Ascending aorta (tissue), 2 donors: ENCODE results near the gene KCNG3. TPM values are rescaled to one million over a fixed set of nuclear protein-coding genes. Genes with fewer than 3 reads are reported as not detected.

ENCODE experiments used
- DNase-seq, 2 donors: peaks; one replicate each; pipeline ENCODE4 v3.0.0-alpha.2; 2019; ENCODE audit warnings: low spot score in 2 of 2
- H3K27ac ChIP-seq, 2 donors: fragments of 200-600 bp; sonication (generic); one replicate each; pipeline ENCODE4 v1.5.1; 2016 to 2017; ENCODE audit warnings: mild to moderate bottlenecking in 1 of 2
- H3K27me3 ChIP-seq: fragments of 200-600 bp; sonication (generic); one replicate; pipeline ENCODE4 v1.5.1; 2017
- H3K36me3 ChIP-seq, 2 donors: fragments of 200-600 bp; sonication (generic); one replicate each; pipeline ENCODE4 v1.5.1; 2016
- H3K4me1 ChIP-seq, 2 donors: fragments of 200-600 bp; sonication (generic); one replicate each; pipeline ENCODE4 v1.5.1; 2016 to 2017; ENCODE audit warnings: mild to moderate bottlenecking in 1 of 2
- H3K4me3 ChIP-seq, 2 donors: fragments of 200-600 bp; sonication (generic); one replicate each; pipeline ENCODE4 v1.5.1; 2016 to 2017; ENCODE audit warnings: mild to moderate bottlenecking in 1 of 2
- H3K9me3 ChIP-seq, 2 donors: fragments of 200-600 bp; sonication (generic); one replicate each; pipeline ENCODE4 v1.5.1; 2016
- intact Hi-C: fragments of 100-400 bp; cut with DNase I; formaldehyde crosslinking; loops from one replicate; pipeline ENCODE4 v1.15.1; 2023
- total RNA-seq: library from RNA; depleted of rRNA; stranded (reverse); fragments of >200 nt; gene quantifications from one replicate; pipeline ENCODE4 v1.1.0, GENCODE V29; 2016
- TF ChIP-seq, protein P1 (sequence below), 3 experiments: fragments of 200-600 bp in 2 of 3; fragments of 450-650 bp in 1 of 3; sonication (generic) in 2 of 3; IDR thresholded peaks; one replicate each; pipeline ENCODE4 v1.5.1; 2016 to 2019; ENCODE audit warnings: antibody characterized with exemption in 3 of 3, mild to moderate bottlenecking in 1 of 3, moderate library complexity in 1 of 3

Gene KCNG3
- total RNA-seq, 1 donor from 2014 or later: not detected

DNA sequence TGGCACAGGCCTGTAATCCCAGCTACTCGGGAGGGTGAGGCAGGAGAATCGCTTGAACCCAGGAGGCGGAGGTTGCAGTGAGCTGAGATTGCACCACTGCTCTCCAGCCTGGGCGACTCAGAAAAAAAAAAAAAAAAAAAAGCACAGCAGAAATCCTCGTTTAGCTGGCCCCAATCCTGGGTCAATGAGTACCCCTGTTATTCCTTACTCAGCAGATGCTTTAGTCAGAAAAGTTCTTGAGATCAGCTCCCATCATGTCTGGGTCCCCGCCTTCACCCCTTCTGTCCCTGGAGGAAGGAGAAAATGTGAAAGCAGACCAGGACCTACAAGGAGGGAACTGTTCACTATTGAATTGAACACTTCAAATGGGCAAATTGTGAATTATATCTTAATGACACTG, 16.4 kb upstream of the KCNG3 start:
- no peaks in the 10 kb centered on the region for H3K36me3 ChIP-seq
- TF ChIP-seq, protein P1, sequence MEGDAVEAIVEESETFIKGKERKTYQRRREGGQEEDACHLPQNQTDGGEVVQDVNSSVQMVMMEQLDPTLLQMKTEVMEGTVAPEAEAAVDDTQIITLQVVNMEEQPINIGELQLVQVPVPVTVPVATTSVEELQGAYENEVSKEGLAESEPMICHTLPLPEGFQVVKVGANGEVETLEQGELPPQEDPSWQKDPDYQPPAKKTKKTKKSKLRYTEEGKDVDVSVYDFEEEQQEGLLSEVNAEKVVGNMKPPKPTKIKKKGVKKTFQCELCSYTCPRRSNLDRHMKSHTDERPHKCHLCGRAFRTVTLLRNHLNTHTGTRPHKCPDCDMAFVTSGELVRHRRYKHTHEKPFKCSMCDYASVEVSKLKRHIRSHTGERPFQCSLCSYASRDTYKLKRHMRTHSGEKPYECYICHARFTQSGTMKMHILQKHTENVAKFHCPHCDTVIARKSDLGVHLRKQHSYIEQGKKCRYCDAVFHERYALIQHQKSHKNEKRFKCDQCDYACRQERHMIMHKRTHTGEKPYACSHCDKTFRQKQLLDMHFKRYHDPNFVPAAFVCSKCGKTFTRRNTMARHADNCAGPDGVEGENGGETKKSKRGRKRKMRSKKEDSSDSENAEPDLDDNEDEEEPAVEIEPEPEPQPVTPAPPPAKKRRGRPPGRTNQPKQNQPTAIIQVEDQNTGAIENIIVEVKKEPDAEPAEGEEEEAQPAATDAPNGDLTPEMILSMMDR (IDR thresholded peaks at IDR 0.05): no peak
- intact Hi-C loops: no loop called here

DNA sequence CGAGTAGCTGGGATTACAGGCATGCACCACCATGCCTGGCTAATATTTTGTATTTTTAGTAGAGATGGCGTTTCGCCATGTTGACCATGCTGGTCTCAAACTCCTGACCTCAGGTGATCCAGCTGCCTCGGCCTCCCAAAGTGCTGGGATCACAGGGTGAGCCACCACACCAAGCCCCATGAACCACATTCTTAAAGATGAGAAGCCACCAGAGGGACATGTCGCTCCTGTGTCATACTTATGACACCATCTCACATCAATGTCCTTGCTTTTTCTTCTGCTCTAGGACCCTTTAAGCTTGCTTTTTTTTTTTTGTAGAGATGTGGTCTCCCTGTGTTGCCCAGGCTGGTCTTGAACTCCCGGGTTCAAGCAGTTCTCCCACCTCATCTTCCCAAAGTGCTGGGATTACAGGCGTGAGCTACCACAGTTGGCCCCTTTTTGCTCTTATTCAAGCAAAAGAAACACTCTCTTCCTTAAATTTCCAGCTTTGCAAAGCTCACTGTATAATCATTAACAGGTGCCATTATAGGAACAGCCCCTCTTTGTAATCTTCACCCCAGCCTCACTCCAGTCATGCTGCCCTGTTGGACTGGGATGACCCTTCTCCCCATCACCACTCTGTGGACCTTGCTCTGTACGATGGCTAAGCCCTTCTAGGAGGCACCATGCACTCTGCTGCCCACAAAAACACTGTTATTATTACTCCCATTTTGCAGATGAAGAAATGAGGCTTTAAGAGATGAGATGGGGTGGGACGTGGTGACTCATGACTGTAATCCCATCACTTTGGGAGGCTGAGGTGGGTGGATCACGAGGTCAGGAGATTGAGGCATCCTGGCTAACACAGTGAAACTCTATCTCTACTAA, 10.8 kb upstream of the KCNG3 start:
- TF ChIP-seq, protein P1 (IDR thresholded peaks at IDR 0.05): no peak
- Histone ChIP-seq H3K36me3 (no peaks in the 10 kb centered on the region), H3K4me3 (no peak overlapping the region), H3K9me3 (no peaks in the 10 kb centered on the region), H3K4me1 (no peaks in the 10 kb centered on the region), H3K27me3 (no peaks in the 10 kb centered on the region), H3K27ac (no peak overlapping the region)
- DNase-seq: no peak
- intact Hi-C loops: no loop called here

More for the DNA sequence above, 16.4 kb upstream of the KCNG3 start:
- Histone ChIP-seq H3K27ac (no peak overlapping the region), H3K27me3 (no peaks in the 10 kb centered on the region), H3K4me3 (no peak overlapping the region), H3K9me3 (no peaks in the 10 kb centered on the region), H3K4me1 (no peaks in the 10 kb centered on the region)
- no peak for DNase-seq

DNA sequence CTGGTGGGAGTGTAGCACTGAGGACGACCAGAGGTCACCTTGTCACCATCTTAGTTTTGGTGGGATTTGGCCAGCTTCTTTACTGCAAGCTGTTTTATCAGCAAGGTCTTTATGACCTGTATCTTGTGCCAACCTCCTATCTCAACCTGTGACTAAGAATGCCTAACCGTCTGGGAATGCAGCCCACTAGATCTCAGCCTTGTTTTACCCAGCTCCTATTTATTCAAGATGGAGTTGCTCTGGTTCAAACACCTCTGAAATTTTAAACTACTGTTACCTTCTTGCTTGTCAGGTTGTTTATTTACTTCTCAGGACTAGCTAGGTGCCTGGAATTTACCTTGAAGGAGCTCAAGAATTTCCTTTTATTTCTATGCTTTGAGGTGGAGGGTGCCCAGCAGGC, 9.5 kb upstream of the KCNG3 start:
- H3K27me3 ChIP-seq: no peaks in the 10 kb centered on the region
- TF ChIP-seq, protein P1 (IDR thresholded peaks at IDR 0.05): no peak
- intact Hi-C loops: no loop called here
- H3K36me3 ChIP-seq: no peaks in the 10 kb centered on the region
- H3K27ac ChIP-seq: no peak overlapping the region
- H3K4me1 ChIP-seq: no peaks in the 10 kb centered on the region
- H3K9me3 ChIP-seq: no peaks in the 10 kb centered on the region
- DNase-seq: no peak
- H3K4me3 ChIP-seq: no peak overlapping the region

DNA sequence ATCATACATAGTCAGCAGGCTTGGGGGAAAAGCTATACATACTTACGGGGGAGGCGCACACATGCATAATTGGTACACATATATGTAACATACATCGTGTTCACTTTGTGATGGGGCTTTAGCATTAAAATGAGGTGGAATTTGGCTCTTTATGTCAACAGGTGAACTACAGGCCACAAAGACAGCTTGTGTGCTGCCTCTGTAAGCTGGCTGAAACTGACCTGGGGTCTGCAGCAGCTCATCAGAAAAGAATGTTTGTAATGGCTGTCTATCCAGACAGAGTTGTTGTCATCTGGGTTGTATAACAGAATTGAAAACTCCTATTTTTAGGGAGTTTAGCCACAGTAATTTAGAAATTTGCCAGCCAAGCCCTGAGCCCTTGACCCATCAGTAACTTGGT, 4.7 kb upstream of the KCNG3 start:
- Histone ChIP-seq H3K27me3 (peaks cover 3% of the 10 kb centered on the region), H3K27ac (no peak overlapping the region), H3K4me3 (no peak overlapping the region), H3K36me3 (no peaks in the 10 kb centered on the region), H3K4me1 (peaks cover 0 to 9% of the 10 kb centered on the region in 2 donors), H3K9me3 (no peaks in the 10 kb centered on the region)
- TF ChIP-seq, protein P1 (IDR thresholded peaks at IDR 0.05): no peak
- DNase-seq: no peak
- intact Hi-C loops: no loop called here

DNA sequence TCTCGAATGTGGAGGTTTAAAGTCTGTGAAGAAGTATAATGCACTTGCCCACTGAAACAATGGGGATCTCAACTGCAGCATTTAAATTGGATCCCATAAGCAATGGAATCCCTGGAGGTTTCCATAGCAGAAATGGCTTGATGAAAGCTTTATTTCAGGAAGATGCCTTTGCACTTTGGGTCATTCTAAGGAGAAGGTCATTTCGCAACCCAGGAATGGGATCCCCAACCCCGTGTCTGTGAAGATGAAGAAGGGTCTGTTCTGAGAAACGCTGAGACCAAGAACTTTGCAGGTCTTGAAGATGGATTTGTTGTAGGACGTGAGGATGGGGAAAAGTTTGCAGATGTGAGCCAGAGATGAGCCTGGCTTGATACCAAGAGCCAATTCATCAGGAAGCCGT, 1.8 kb upstream of the KCNG3 start:
- Histone ChIP-seq H3K27me3 (peaks cover 12% of the 10 kb centered on the region), H3K9me3 (no peaks in the 10 kb centered on the region), H3K36me3 (no peaks in the 10 kb centered on the region), H3K4me1 (peaks cover 0 to 9% of the 10 kb centered on the region in 2 donors), H3K27ac (no peak overlapping the region), H3K4me3 (no peak overlapping the region)
- no peak for DNase-seq
- TF ChIP-seq, protein P1 (IDR thresholded peaks at IDR 0.05): no peak
- intact Hi-C loops: loop anchor here (1.0 kb wide), 1 partner anchor 168 kb away; no protein-coding TSS in a partner anchor
